ENCODE data around the gene CFTR. TPM values are rescaled to one million over a fixed set of nuclear protein-coding genes. Genes with fewer than 3 reads are reported as not detected.

Gene CFTR
- total and polyA plus RNA-seq, 9 of the 15 experiments (the other 6 are each of a cell fraction or from before 2014, with no cell fraction given): 0.20 TPM; not detected in 8

DNA sequence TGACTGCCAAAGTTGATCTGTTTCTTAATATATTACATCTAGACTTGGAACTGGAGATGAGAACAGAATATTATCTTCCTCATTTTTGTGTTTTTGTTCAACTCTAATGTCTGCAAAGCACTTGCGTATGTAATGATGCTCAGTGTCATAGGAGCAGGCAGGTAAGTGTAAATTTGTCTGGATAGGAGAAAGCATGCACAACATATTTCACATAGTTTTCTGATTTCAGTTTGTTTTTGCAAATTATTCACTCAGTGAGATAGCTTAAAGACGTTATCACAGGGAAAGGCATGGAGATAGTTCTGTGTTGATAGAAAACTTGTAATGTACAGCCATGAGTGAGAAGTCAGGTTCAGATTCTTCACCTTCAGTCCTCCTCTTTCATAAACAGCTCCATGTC, 84.8 kb downstream of the CFTR start (continued):
- no peak for TF ChIP-seq ZNF143 (CRISPR knock-in tag; IDR thresholded peaks at IDR 0.05)
- TF ChIP-seq KDM4B (IDR thresholded peaks at IDR 0.05; ENCODE audit: borderline replicate concordance in 2 of 2, low read depth in 1 of 2): no peak
- TF ChIP-seq ZNF140 (CRISPR knock-in tag; IDR thresholded peaks at IDR 0.05): no peak
- no peak for TF ChIP-seq RFX1 (IDR thresholded peaks at IDR 0.05)
- no peak for TF ChIP-seq TFAM (CRISPR knock-in tag; conservative IDR thresholded peaks at IDR 0.05)
- no peak for TF ChIP-seq ZNF444 (CRISPR knock-in tag; IDR thresholded peaks at IDR 0.05)
- TF ChIP-seq, protein P1, sequence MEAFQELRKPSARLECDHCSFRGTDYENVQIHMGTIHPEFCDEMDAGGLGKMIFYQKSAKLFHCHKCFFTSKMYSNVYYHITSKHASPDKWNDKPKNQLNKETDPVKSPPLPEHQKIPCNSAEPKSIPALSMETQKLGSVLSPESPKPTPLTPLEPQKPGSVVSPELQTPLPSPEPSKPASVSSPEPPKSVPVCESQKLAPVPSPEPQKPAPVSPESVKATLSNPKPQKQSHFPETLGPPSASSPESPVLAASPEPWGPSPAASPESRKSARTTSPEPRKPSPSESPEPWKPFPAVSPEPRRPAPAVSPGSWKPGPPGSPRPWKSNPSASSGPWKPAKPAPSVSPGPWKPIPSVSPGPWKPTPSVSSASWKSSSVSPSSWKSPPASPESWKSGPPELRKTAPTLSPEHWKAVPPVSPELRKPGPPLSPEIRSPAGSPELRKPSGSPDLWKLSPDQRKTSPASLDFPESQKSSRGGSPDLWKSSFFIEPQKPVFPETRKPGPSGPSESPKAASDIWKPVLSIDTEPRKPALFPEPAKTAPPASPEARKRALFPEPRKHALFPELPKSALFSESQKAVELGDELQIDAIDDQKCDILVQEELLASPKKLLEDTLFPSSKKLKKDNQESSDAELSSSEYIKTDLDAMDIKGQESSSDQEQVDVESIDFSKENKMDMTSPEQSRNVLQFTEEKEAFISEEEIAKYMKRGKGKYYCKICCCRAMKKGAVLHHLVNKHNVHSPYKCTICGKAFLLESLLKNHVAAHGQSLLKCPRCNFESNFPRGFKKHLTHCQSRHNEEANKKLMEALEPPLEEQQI (IDR thresholded peaks at IDR 0.05): no peak
- TF ChIP-seq ZNF589 (CRISPR knock-in tag; IDR thresholded peaks at IDR 0.05; ENCODE audit: low read depth): no peak
- TF ChIP-seq ZNF561 (CRISPR knock-in tag; conservative IDR thresholded peaks at IDR 0.05): no peak
- TF ChIP-seq ZNF780A (CRISPR knock-in tag; IDR thresholded peaks at IDR 0.05): no peak
- no peak for TF ChIP-seq ZBED1 (IDR thresholded peaks at IDR 0.05)

DNA sequence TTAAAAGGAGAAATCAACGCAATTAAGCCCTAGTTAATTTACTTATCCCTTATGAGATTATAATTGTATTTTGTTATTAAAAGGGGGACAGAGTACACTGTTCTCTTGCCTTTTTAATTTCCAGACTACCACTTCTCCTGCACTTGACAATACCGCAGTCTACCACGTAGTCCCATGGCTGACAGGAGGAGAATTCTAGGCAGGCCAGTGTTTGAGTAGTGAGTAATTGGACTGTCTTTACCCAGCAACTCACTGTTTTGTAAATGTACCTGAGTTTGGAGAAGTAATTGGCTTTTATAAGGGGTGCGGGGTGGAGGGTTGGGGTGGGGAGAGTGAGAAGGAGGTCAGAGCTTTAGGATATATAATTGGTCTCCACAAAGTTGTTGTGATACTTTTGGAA, 85.4 kb downstream of the CFTR start:
- intact Hi-C loops (cut with micrococcal nuclease): no loop called here
- ATAC-seq (no peak), FAIRE-seq (no peak), DNase-seq (ENCODE audit: extremely low read depth in 1 of 4, low spot score in 3 of 4) (no peak)
- H3K36me3 ChIP-seq (ENCODE audit: control insufficient read depth, insufficient read depth, low read length): no peaks in the 10 kb centered on the region
- POLR2A ChIA-PET: no interaction called here
- WGBS (ENCODE audit: insufficient coverage, low coverage, missing lambda C conversion rate): 1% methylated on average over 4 of the region's 4 CpGs
- no peak overlapping the region for H3K4me2 ChIP-seq (ENCODE audit: insufficient read depth, low read length)
- in situ Hi-C loops (cut with MboI): no loop called here
- H3K9me1 ChIP-seq (ENCODE audit: control insufficient read depth, insufficient read depth, low read length): no peaks in the 10 kb centered on the region
- H4K20me1 ChIP-seq (replicated peaks; ENCODE audit: control insufficient read depth, insufficient read depth, low read length): no peaks in the 10 kb centered on the region
- H3K27ac ChIP-seq (ENCODE audit: extremely low read depth, low read depth, low read length): no peak overlapping the region
- no peak overlapping the region for H2AFZ ChIP-seq (ENCODE audit: low read depth, low read length)
- no TSS peak for BruUV-seq (replicated peaks)
- H3K79me2 ChIP-seq (ENCODE audit: control insufficient read depth, insufficient read depth, low read length): no peaks in the 10 kb centered on the region
- no peak overlapping the region for H3K9ac ChIP-seq (ENCODE audit: insufficient read depth in 1 of 2, low read depth in 2 of 2, low read length in 2 of 2)
- H3K27me3 ChIP-seq (ENCODE audit: control insufficient read depth in 2 of 2, insufficient read depth in 2 of 2, low read length in 2 of 2): no peaks in the 10 kb centered on the region
- H3K4me1 ChIP-seq (replicated peaks in 1 of 2; ENCODE audit: control insufficient read depth in 2 of 2, insufficient read depth in 2 of 2, low read length in 2 of 2): no peaks in the 10 kb centered on the region
- H3K9me3 ChIP-seq (replicated peaks; ENCODE audit: control insufficient read depth, insufficient read depth, low read depth, low read length): no peaks in the 10 kb centered on the region
- CTCF ChIA-PET (ENCODE audit: low intra/inter-chr PET ratio): no interaction called here
- H3K4me3 ChIP-seq: no peak overlapping the region
- TF ChIP-seq, protein P2, sequence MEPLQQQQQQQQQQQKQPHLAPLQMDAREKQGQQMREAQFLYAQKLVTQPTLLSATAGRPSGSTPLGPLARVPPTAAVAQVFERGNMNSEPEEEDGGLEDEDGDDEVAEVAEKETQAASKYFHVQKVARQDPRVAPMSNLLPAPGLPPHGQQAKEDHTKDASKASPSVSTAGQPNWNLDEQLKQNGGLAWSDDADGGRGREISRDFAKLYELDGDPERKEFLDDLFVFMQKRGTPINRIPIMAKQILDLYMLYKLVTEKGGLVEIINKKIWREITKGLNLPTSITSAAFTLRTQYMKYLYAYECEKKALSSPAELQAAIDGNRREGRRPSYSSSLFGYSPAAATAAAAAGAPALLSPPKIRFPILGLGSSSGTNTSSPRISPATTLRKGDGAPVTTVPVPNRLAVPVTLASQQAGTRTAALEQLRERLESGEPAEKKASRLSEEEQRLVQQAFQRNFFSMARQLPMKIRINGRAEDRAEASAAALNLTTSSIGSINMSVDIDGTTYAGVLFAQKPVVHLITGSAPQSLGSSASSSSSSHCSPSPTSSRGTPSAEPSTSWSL (CRISPR knock-in tag; IDR thresholded peaks at IDR 0.05; ENCODE audit: borderline replicate concordance): no peak
- no peak for TF ChIP-seq ZNF3 (CRISPR knock-in tag; IDR thresholded peaks at IDR 0.05)
- TF ChIP-seq, protein P3, sequence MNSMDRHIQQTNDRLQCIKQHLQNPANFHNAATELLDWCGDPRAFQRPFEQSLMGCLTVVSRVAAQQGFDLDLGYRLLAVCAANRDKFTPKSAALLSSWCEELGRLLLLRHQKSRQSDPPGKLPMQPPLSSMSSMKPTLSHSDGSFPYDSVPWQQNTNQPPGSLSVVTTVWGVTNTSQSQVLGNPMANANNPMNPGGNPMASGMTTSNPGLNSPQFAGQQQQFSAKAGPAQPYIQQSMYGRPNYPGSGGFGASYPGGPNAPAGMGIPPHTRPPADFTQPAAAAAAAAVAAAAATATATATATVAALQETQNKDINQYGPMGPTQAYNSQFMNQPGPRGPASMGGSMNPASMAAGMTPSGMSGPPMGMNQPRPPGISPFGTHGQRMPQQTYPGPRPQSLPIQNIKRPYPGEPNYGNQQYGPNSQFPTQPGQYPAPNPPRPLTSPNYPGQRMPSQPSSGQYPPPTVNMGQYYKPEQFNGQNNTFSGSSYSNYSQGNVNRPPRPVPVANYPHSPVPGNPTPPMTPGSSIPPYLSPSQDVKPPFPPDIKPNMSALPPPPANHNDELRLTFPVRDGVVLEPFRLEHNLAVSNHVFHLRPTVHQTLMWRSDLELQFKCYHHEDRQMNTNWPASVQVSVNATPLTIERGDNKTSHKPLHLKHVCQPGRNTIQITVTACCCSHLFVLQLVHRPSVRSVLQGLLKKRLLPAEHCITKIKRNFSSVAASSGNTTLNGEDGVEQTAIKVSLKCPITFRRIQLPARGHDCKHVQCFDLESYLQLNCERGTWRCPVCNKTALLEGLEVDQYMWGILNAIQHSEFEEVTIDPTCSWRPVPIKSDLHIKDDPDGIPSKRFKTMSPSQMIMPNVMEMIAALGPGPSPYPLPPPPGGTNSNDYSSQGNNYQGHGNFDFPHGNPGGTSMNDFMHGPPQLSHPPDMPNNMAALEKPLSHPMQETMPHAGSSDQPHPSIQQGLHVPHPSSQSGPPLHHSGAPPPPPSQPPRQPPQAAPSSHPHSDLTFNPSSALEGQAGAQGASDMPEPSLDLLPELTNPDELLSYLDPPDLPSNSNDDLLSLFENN (IDR thresholded peaks at IDR 0.05; ENCODE audit: low read depth in 2 of 2, low read length in 2 of 2): no peak
- TF ChIP-seq SMAD3 (CRISPR knock-in tag; conservative IDR thresholded peaks at IDR 0.05): no peak
